A549 (cell line): ENCODE measurements around the gene MAGI1. TPM values are rescaled to one million over a fixed set of nuclear protein-coding genes. Genes with fewer than 3 reads are reported as not detected.

Experiments used
- ATAC-seq, 2 experiments: fragments of 200-7000 bp in 1 of 2; fragments of >200 bp in 1 of 2; cut with Nextera tagmentation in 1 of 2; cut with Tn5 transposase in 1 of 2; 3 replicates each; pipeline versions ENCODE4 v1.8.0 to v1.9.1; 2018 to 2020; ENCODE audit warnings: mild to moderate bottlenecking in 1 of 2, moderate library complexity in 1 of 2
- CTCF ChIA-PET: fragments of 300-600 bp; sonication (Branson Sonifier 250); formaldehyde crosslinking; extraction: SDS; loops from one replicate; lab custom pipeline; 2021; ENCODE audit warnings: antibody characterized with exemption, inconsistent platforms; lab: Yijun Ruan, JAX
- POLR2A ChIA-PET: fragments of 350-600 bp; formaldehyde crosslinking; extraction: SDS; loops from one replicate; lab custom pipeline; 2021; ENCODE audit warnings: antibody characterized with exemption, inconsistent platforms; lab: Yijun Ruan, JAX
- DNase-seq, 2 experiments: peaks; one replicate each; pipeline versions ENCODE4 v3.0.0 to v3.0.0-alpha.2; 2011 to 2016; ENCODE audit warnings: low read depth in 1 of 2, low spot score in 1 of 2
- FAIRE-seq: peaks from 2 replicates; lab custom pipeline; 2011; peaks lifted over from hg19 to GRCh38; lab: Jason Lieb, UNC
- H3K27ac ChIP-seq, 2 experiments: fragments of >200 bp; sonication (Bioruptor Twin); formaldehyde crosslinking; 3 replicates each; pipeline ENCODE4 v1.5.1; 2016 to 2017
- H3K4me1 ChIP-seq: fragments of >200 bp; sonication (Bioruptor Twin); formaldehyde crosslinking; 3 replicates; pipeline ENCODE4 v1.6.1; 2016
- H3K4me2 ChIP-seq: fragments of >200 bp; sonication (Bioruptor Twin); formaldehyde crosslinking; 3 replicates; pipeline ENCODE4 v1.6.1; 2016
- H3K4me3 ChIP-seq: fragments of >200 bp; sonication (Bioruptor Twin); formaldehyde crosslinking; 3 replicates; pipeline ENCODE4 v1.5.1; 2016
- H3K9me3 ChIP-seq: fragments of >200 bp; sonication (Bioruptor Twin); formaldehyde crosslinking; 3 replicates; pipeline ENCODE4 v1.6.1; 2016
- BHLHE40 ChIP-seq: IDR thresholded peaks from 2 replicates; pipeline ENCODE4 v1.6.1; 2012; ENCODE audit warnings: low read depth, low read length, inconsistent platforms
- CBX8 ChIP-seq: fragments of 200-600 bp; sonication (generic); IDR thresholded peaks from 2 replicates; pipeline ENCODE4 v1.6.1; 2016
- CEBPB ChIP-seq, 2 experiments: fragments of >200 bp in 1 of 2; sonication (Bioruptor Twin) in 1 of 2; formaldehyde crosslinking in 1 of 2; IDR thresholded peaks; 2 replicates each; pipeline ENCODE4 v1.6.1; 2012 to 2016
- CHD4 ChIP-seq: fragments of 200-600 bp; sonication (generic); IDR thresholded peaks from 2 replicates; pipeline ENCODE4 v1.6.1; 2016; ENCODE audit warnings: antibody characterized with exemption, mild to moderate bottlenecking, borderline replicate concordance
- EHMT2 ChIP-seq: fragments of 200-600 bp; sonication (generic); IDR thresholded peaks from 2 replicates; pipeline ENCODE4 v1.6.1; 2016; ENCODE audit warnings: antibody characterized with exemption, low read depth, mild to moderate bottlenecking, moderate library complexity
- ESRRA ChIP-seq: fragments of 150-350 bp; IDR thresholded peaks from 2 replicates; pipeline ENCODE4 v1.6.1; 2014; ENCODE audit warnings: mild to moderate bottlenecking, low read length, borderline replicate concordance
- FOSB ChIP-seq: fragments of 250-450 bp; sonication (Bioruptor Pico); IDR thresholded peaks from 2 replicates; pipeline ENCODE4 v1.5.0; 2020; ENCODE audit warnings: mild to moderate bottlenecking, moderate library complexity
- FOSL2 ChIP-seq, 2 experiments: fragments of 450-650 bp in 1 of 2; fragments of >200 bp in 1 of 2; sonication (Bioruptor Twin) in 1 of 2; formaldehyde crosslinking; IDR thresholded peaks; 2 replicates each; pipeline versions ENCODE4 v1.5.0 to v1.6.1; 2016 to 2020; ENCODE audit warnings: mild to moderate bottlenecking in 1 of 2, moderate library complexity in 1 of 2
- GATA3 ChIP-seq: IDR thresholded peaks from 2 replicates; pipeline ENCODE4 v1.6.1; 2012; ENCODE audit warnings: borderline replicate concordance
- HDAC2 ChIP-seq: fragments of 200-600 bp; sonication (generic); IDR thresholded peaks from 2 replicates; pipeline ENCODE4 v1.6.1; 2016
- HOXA7 ChIP-seq: fragments of 250-450 bp; sonication (Bioruptor Pico); IDR thresholded peaks from 2 replicates; pipeline ENCODE4 v1.5.0; 2020; ENCODE audit warnings: mild to moderate bottlenecking, moderate library complexity
- HOXB5 ChIP-seq: fragments of 250-450 bp; sonication (Bioruptor Pico); IDR thresholded peaks from 2 replicates; pipeline ENCODE4 v1.5.0; 2020; ENCODE audit warnings: mild to moderate bottlenecking, moderate library complexity
- JUN ChIP-seq, 2 experiments: fragments of >200 bp; sonication (Bioruptor Twin); formaldehyde crosslinking; IDR thresholded peaks; 2 replicates in 1 of 2; 3 replicates in 1 of 2; pipeline ENCODE4 v1.6.1; 2016 to 2017
- KDM5A ChIP-seq: fragments of 200-600 bp; sonication (generic); IDR thresholded peaks from 2 replicates; pipeline ENCODE4 v1.6.1; 2016; ENCODE audit warnings: antibody characterized with exemption, mild to moderate bottlenecking
- MYC ChIP-seq: IDR thresholded peaks from 2 replicates; pipeline ENCODE4 v1.6.1; 2012; ENCODE audit warnings: mild to moderate bottlenecking, inconsistent platforms, low read length, improper control_type of control experiment, borderline replicate concordance
- NFE2L2 ChIP-seq: fragments of 150-350 bp; conservative IDR thresholded peaks from 2 replicates; pipeline ENCODE4 v1.6.1; 2014; ENCODE audit warnings: low read length
- NR3C1 ChIP-seq: fragments of >200 bp; sonication (Bioruptor Twin); formaldehyde crosslinking; IDR thresholded peaks from 3 replicates; pipeline ENCODE4 v1.6.1; 2017
- PHF8 ChIP-seq: fragments of 200-600 bp; sonication (generic); IDR thresholded peaks from 2 replicates; pipeline ENCODE4 v1.6.1; 2016; ENCODE audit warnings: low read depth, mild to moderate bottlenecking, antibody characterized with exemption, moderate library complexity, borderline replicate concordance
- POLR2AphosphoS2 ChIP-seq: conservative IDR thresholded peaks from 2 replicates; pipeline ENCODE4 v1.6.1; 2012; ENCODE audit warnings: low read length, improper control_type of control experiment, inconsistent platforms
- RARB ChIP-seq: fragments of 250-450 bp; sonication (Bioruptor Pico); IDR thresholded peaks from 2 replicates; pipeline ENCODE4 v1.8.0; 2021; ENCODE audit warnings: mild to moderate bottlenecking, moderate library complexity
- RCOR1 ChIP-seq: fragments of 150-350 bp; IDR thresholded peaks from 2 replicates; pipeline ENCODE4 v1.6.1; 2014; ENCODE audit warnings: antibody characterized with exemption, low read length, low read depth
- RFX5 ChIP-seq: fragments of 450-650 bp; IDR thresholded peaks from 2 replicates; pipeline ENCODE4 v1.7.1; 2014; ENCODE audit warnings: antibody characterized with exemption, mild to moderate bottlenecking, moderate library complexity
- SMC3 ChIP-seq: fragments of >200 bp; sonication (Bioruptor Twin); formaldehyde crosslinking; IDR thresholded peaks from 3 replicates; pipeline ENCODE4 v1.6.1; 2018; ENCODE audit warnings: inconsistent platforms
- SREBF2 ChIP-seq: fragments of 450-650 bp; IDR thresholded peaks from 2 replicates; pipeline ENCODE4 v1.6.1; 2014; ENCODE audit warnings: mild to moderate bottlenecking, moderate library complexity
- TFCP2L1 ChIP-seq: fragments of 250-450 bp; sonication (Bioruptor Pico); IDR thresholded peaks from 2 replicates; pipeline ENCODE4 v1.5.0; 2021; ENCODE audit warnings: mild to moderate bottlenecking
- ZFP36 ChIP-seq: fragments of 450-650 bp; IDR thresholded peaks from 2 replicates; pipeline ENCODE4 v1.6.1; 2014; ENCODE audit warnings: borderline replicate concordance; ENCODE audit not compliant: partially characterized antibody
- ZSCAN20 ChIP-seq: fragments of 250-450 bp; sonication (Bioruptor Pico); IDR thresholded peaks from 2 replicates; pipeline ENCODE4 v1.8.0; 2022; ENCODE audit warnings: mild to moderate bottlenecking, moderate library complexity
- WGBS: methylation state at CpG from one replicate; pipeline ENCODE4 v1.1.6; 2017; ENCODE audit errors: missing lambda C conversion rate; 5-methylcytosine and 5-hydroxymethylcytosine counted together
- polyA plus RNA-seq, 4 experiments: library from polyadenylated mRNA; depleted of rRNA in 3 of 4; stranded (reverse); fragments of >200 nt; fragmentation: RNase III in 1 of 4; extraction: RNeasy Plus Mini Kit Qiagen cat#74134 plus additional on column Dnase treatment in 1 of 4; gene quantifications; 2 replicates in 3 of 4; 3 replicates in 1 of 4; pipeline ENCODE4 v1.2.3, GENCODE V29; 2011 to 2017
- TF ChIP-seq, protein P1 (sequence below): fragments of >200 bp; sonication (Bioruptor Twin); formaldehyde crosslinking; IDR thresholded peaks from 2 replicates; pipeline ENCODE4 v1.6.1; 2016
- TF ChIP-seq, protein P2 (sequence below): fragments of 200-600 bp; sonication (generic); IDR thresholded peaks from 2 replicates; pipeline ENCODE4 v1.6.1; 2016; ENCODE audit warnings: antibody characterized with exemption, mild to moderate bottlenecking, moderate library complexity
- TF ChIP-seq, protein P3 (sequence below): IDR thresholded peaks from 2 replicates; pipeline ENCODE4 v1.6.1; 2012
- TF ChIP-seq, protein P4 (sequence below): fragments of 250-450 bp; sonication (Bioruptor Pico); IDR thresholded peaks from 2 replicates; pipeline ENCODE4 v1.5.0; 2020; ENCODE audit warnings: low read depth, mild to moderate bottlenecking, moderate library complexity

Gene MAGI1
- polyA plus RNA-seq, 2 of the 4 experiments (the other 2 are of a cell fraction): 4.7 to 6.6 TPM

DNA sequence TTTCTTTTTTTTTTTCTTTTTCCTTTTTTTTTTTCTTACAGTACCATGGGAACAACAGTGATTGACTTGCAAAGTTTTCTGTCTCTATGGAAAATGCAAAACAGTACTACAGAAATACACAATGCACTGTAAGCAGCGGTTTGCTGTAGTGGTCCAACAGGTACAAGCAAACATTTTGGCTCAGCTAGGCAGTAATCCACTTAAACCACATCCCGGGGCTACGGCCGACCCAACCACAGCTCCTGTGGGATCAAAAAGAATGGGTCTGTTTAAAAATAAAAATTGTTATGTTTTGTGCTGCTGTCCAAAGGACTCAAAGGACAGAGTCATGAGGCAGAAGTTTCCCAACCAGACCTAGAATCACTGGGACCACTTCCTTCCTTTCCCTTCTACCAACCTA is 683.8 kb downstream of the MAGI1 start:
- POLR2A ChIA-PET: no interaction called here
- Histone ChIP-seq H3K27ac (no peak overlapping the region), H3K4me1 (no peaks in the 10 kb centered on the region), H3K4me3 (no peak overlapping the region), H3K4me2 (no peak overlapping the region), H3K9me3 (no peaks in the 10 kb centered on the region)
- TF ChIP-seq CEBPB (IDR thresholded peaks at IDR 0.05): no peak
- TF ChIP-seq NFE2L2: no peak
- no peak for TF ChIP-seq TFCP2L1 (CRISPR knock-in tag)
- TF ChIP-seq HOXB5 (CRISPR knock-in tag): no peak
- TF ChIP-seq, protein P1, sequence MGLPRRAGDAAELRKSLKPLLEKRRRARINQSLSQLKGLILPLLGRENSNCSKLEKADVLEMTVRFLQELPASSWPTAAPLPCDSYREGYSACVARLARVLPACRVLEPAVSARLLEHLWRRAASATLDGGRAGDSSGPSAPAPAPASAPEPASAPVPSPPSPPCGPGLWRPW: no peak
- TF ChIP-seq FOSL2 (IDR thresholded peaks at IDR 0.05): no peak
- no peak for TF ChIP-seq FOSL2 (CRISPR knock-in tag; IDR thresholded peaks at IDR 0.05)
- no peak for TF ChIP-seq RFX5
- no peak for TF ChIP-seq FOSB
- TF ChIP-seq MYC: no peak
- TF ChIP-seq EHMT2: no peak
- TF ChIP-seq KDM5A: no peak
- no peak for TF ChIP-seq SREBF2
- no peak for TF ChIP-seq PHF8
- TF ChIP-seq, protein P2, sequence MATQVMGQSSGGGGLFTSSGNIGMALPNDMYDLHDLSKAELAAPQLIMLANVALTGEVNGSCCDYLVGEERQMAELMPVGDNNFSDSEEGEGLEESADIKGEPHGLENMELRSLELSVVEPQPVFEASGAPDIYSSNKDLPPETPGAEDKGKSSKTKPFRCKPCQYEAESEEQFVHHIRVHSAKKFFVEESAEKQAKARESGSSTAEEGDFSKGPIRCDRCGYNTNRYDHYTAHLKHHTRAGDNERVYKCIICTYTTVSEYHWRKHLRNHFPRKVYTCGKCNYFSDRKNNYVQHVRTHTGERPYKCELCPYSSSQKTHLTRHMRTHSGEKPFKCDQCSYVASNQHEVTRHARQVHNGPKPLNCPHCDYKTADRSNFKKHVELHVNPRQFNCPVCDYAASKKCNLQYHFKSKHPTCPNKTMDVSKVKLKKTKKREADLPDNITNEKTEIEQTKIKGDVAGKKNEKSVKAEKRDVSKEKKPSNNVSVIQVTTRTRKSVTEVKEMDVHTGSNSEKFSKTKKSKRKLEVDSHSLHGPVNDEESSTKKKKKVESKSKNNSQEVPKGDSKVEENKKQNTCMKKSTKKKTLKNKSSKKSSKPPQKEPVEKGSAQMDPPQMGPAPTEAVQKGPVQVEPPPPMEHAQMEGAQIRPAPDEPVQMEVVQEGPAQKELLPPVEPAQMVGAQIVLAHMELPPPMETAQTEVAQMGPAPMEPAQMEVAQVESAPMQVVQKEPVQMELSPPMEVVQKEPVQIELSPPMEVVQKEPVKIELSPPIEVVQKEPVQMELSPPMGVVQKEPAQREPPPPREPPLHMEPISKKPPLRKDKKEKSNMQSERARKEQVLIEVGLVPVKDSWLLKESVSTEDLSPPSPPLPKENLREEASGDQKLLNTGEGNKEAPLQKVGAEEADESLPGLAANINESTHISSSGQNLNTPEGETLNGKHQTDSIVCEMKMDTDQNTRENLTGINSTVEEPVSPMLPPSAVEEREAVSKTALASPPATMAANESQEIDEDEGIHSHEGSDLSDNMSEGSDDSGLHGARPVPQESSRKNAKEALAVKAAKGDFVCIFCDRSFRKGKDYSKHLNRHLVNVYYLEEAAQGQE: no peak
- ATAC-seq (no peak), DNase-seq (no peak), FAIRE-seq (no peak)
- CTCF ChIA-PET: interaction anchor here (0.9 kb wide), 1 partner anchor 43 kb away, joined by 3 read pairs; no protein-coding TSS in a partner anchor
- WGBS: 74% methylated on average over 4 of the region's 4 CpGs

DNA sequence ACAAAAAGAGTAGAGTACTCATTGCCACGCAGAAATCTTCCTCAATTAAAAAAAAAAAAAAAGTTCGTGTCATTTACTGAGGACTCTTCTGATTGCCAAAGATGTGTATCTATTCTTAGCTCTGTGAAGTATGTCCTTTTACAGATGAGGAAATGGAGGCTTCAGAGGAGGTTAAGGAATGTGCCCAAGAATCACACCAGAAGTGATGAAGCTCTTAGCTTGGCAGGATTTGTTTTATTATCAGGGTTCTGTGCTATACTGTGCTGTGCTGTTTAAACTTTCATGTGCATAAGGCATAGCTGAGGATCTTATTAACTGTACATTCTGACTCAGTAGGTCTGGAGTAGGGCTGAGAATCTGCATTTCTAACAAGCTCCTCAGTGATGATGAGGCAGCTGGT is 685.8 kb downstream of the MAGI1 start:
- Histone ChIP-seq H3K27ac (no peak overlapping the region), H3K4me1 (no peaks in the 10 kb centered on the region), H3K4me3 (no peak overlapping the region)
- ATAC-seq (no peak), FAIRE-seq (no peak)
- no peak for TF ChIP-seq GATA3
- TF ChIP-seq NR3C1: no peak
- no peak for TF ChIP-seq HOXA7 (CRISPR knock-in tag)
- no peak for TF ChIP-seq ZSCAN20 (CRISPR knock-in tag)
- no peak for TF ChIP-seq RCOR1
- TF ChIP-seq CBX8: no peak
- TF ChIP-seq, protein P3, sequence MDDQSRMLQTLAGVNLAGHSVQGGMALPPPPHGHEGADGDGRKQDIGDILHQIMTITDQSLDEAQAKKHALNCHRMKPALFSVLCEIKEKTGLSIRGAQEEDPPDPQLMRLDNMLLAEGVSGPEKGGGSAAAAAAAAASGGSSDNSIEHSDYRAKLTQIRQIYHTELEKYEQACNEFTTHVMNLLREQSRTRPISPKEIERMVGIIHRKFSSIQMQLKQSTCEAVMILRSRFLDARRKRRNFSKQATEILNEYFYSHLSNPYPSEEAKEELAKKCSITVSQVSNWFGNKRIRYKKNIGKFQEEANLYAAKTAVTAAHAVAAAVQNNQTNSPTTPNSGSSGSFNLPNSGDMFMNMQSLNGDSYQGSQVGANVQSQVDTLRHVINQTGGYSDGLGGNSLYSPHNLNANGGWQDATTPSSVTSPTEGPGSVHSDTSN: no peak
- TF ChIP-seq RARB (CRISPR knock-in tag): no peak
- TF ChIP-seq HDAC2: no peak
- TF ChIP-seq, protein P4, sequence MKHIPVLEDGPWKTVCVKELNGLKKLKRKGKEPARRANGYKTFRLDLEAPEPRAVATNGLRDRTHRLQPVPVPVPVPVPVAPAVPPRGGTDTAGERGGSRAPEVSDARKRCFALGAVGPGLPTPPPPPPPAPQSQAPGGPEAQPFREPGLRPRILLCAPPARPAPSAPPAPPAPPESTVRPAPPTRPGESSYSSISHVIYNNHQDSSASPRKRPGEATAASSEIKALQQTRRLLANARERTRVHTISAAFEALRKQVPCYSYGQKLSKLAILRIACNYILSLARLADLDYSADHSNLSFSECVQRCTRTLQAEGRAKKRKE (CRISPR knock-in tag): no peak
- TF ChIP-seq FOSL2 (IDR thresholded peaks at IDR 0.05): no peak
- TF ChIP-seq FOSL2 (CRISPR knock-in tag; IDR thresholded peaks at IDR 0.05): no peak
- TF ChIP-seq ZFP36: no peak
- TF ChIP-seq POLR2AphosphoS2: no peak
- TF ChIP-seq TFCP2L1 (CRISPR knock-in tag): no peak
- no peak for TF ChIP-seq BHLHE40
- TF ChIP-seq SMC3: no peak
- no peak for TF ChIP-seq ESRRA
- TF ChIP-seq CHD4: no peak
- TF ChIP-seq JUN (IDR thresholded peaks at IDR 0.05): no peak
- TF ChIP-seq, all 56 proteins: peak for 0
- WGBS: 69% methylated on average over 2 of the region's 2 CpGs
- no peak for DNase-seq
- POLR2A ChIA-PET: no interaction called here
- H3K4me2 ChIP-seq: no peak overlapping the region
- CTCF ChIA-PET: no interaction called here
- no peaks in the 10 kb centered on the region for H3K9me3 ChIP-seq
